ENCODE data around the gene TANC1. TPM values are rescaled to one million over a fixed set of nuclear protein-coding genes. Genes with fewer than 3 reads are reported as not detected.

The TANC1 gene
- polyA plus RNA-seq, 5 donors, result 39.5 to 59.6 (median 55.1) TPM

GRCh38 chr2:159054032-159054334 is 85.5 kb downstream of the TANC1 start:
- DNase-seq, result no peak

GRCh38 chr2:159054985-159055384 is 86.5 kb downstream of the TANC1 start:
- DNase-seq, result no peak

GRCh38 chr2:159060518-159060917 is 92.1 kb downstream of the TANC1 start:
- DNase-seq, result no peak

GRCh38 chr2:159063677-159064076 is 95.2 kb downstream of the TANC1 start:
- DNase-seq, result no peak

GRCh38 chr2:159064446-159065301 is 96.2 kb downstream of the TANC1 start:
- no peak for DNase-seq

- DNase-seq, result no peak
Measured at GRCh38 chr2:159065313-159065712, 96.9 kb downstream of the TANC1 start.

GRCh38 chr2:159065891-159066290 is 97.5 kb downstream of the TANC1 start:
- no peak for DNase-seq

GRCh38 chr2:159066541-159067156 is 98.2 kb downstream of the TANC1 start:
- no peak for DNase-seq

- no peak for DNase-seq
Measured at GRCh38 chr2:159067971-159068370, 99.5 kb downstream of the TANC1 start.

- no peak for DNase-seq
Measured at GRCh38 chr2:159069229-159069628, 100.8 kb downstream of the TANC1 start.

- no peak for DNase-seq
Measured at GRCh38 chr2:159070235-159070634, 101.8 kb downstream of the TANC1 start.

- no peak for DNase-seq
Measured at GRCh38 chr2:159071190-159071915, 102.9 kb downstream of the TANC1 start.

- no peak for DNase-seq
Measured at GRCh38 chr2:159072795-159073194, 104.4 kb downstream of the TANC1 start.

- DNase-seq, result no peak
Measured at GRCh38 chr2:159073256-159073655, 104.8 kb downstream of the TANC1 start.

GRCh38 chr2:159074605-159075004 is 106.2 kb downstream of the TANC1 start:
- DNase-seq, result no peak

- no peak for DNase-seq
Measured at GRCh38 chr2:159075727-159076126, 107.3 kb downstream of the TANC1 start.

GRCh38 chr2:159076241-159076640 is 107.8 kb downstream of the TANC1 start:
- DNase-seq, result no peak

- no peak for DNase-seq
Measured at GRCh38 chr2:159077869-159078268, 109.4 kb downstream of the TANC1 start.

GRCh38 chr2:159078443-159078842 is 110.0 kb downstream of the TANC1 start:
- DNase-seq, result no peak

GRCh38 chr2:159080641-159081040 is 112.2 kb downstream of the TANC1 start:
- DNase-seq, result no peak

- DNase-seq, result no peak
Measured at GRCh38 chr2:159082119-159082518, 113.7 kb downstream of the TANC1 start.

- DNase-seq, result no peak
Measured at GRCh38 chr2:159084384-159085370, 116.2 kb downstream of the TANC1 start.

All from right lung (tissue), 5 donors.